HG03565 (cell line): Measurements from ENCODE around the gene CDH26.

ENCODE experiments used
- ATAC-seq: cut with Tn5 transposase; IDR thresholded peaks from one replicate; pipeline ENCODE4 v1.9.1; 2021; ENCODE audit warnings: mild to moderate bottlenecking, moderate library complexity; ENCODE audit not compliant: unreplicated experiment

Gene CDH26

DNA sequence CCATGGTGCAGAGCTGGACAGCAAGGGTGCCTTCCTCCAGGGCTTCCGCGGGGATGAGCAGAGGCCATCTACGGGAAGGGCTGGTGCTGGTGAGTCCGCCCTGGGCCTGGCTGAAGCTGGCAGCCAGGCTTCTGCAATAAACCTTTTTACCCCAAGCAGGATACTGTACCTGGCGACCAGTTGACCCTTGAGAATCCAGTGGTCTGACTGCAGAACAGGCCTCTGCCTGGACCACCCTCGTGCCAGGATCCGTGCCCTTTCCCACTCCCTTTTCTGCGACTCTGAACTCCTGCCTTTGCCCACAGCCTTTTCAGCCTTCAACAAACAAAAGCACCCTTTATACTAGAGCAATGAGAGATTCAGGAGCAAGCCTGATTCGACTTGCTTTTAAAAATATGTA, 18.9 kb downstream of the CDH26 start:
- ATAC-seq: no peak

DNA sequence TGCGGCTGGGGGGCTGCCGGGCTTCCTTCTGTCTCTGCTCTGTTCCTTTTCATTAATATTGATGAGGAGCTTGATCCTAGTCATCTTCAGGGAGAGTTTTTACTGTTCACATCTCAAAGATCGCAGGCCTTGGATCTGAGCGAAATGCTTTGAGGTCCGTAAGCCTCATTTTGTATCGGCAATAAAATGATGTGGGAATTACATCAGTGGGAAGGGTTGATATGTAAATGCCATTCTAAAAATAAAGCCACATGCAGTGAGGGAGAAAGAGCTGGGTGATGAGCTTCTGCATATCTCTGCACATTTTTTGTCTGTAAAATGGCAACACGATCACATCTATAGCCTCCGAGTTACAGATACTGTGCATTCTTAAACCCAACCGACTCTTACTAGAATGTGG, 24.9 kb downstream of the CDH26 start:
- no peak for ATAC-seq

DNA sequence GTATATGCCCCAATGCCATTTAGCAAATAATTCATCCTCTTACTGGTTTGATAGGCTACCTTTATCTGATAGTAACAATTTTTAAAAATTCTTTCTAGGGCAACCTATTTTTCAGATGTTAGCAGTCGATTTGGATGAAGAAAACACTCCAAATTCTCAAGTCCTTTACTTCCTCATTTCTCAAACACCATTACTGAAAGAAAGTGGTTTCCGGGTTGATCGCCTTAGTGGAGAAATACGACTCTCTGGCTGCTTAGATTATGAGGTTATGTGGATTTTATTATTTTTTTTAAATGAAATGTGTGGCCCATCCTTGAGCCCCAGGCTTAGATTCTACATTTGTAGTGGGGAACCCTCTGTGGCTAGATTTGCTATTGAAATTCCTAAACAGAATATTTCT, 26.3 kb downstream of the CDH26 start:
- ATAC-seq: no peak

DNA sequence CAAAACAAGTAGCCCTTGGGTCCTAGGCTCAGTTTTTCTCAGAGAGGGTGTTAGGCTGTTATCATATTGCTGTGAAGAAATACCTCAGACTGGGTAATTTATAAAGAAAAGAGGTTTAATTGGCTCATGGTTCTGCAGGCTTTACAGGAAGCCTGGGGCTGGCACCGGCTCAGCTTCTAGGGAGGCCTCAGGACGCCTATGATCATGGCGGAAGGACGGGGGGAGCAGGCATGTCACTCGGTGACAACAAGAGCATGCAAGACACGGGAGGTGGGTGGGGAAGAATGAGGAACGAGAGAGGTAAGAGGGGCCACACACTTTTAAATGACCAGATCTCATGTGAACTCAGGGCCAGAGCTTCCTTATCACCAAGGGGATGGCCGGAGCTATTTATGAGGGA, 26.9 kb downstream of the CDH26 start:
- no peak for ATAC-seq

DNA sequence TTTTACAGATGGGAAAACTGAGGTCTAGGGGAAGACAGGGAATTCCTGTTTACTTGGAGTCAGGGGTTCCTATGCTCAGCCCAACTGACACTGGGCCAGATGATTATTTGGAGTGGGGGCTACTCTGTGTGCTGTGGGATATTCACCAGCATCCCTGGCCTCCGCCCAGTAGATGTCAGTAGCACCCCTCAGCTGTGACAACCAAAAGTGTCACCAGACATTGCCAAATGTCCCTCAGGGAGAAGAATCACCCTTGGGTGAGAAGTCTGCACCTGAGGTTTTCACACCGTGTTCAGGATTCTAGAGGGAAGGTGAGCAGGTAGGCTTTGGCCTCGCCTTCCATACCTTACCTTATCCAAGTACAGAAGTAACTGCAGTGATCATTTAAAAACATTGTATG, 27.6 kb downstream of the CDH26 start:
- no peak for ATAC-seq

DNA sequence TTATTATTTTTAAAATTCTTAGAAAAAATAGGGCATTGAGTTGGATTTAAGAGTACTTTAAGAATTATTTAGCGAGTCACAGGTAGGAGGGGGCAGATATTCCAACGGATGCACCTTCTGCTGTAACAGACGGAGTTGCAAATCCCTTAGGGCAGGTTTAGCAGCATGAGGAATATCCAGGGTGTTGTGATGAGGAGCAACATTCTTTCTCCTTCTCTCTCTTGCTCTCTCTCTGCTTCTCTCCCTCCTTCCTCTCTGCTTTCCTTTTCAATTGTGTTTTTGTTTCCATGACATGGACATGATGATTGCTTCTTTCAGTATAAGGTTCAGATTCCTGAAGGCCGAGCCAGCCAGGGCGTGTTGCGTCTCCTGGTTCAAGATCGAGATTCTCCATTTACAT, 28.9 kb downstream of the CDH26 start:
- no peak for ATAC-seq

DNA sequence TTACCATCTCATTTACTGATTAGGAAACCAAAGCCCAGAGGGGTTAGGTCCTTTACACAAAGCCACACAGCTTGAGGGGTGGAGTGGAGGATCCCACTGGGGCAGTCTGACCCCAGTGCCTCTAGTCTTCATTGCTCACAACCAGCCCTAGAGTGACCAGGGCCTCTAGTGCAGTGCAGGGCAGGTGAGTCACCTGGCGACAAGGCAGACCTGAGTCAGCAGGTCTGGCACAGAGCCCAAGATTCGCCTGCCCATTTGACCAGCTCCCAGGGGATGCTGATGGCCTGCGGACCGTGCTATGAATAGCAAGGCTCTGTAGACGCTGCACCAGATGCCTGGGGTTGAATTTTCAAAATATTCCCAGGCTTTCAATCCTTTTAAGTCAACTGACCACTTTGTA, 29.9 kb downstream of the CDH26 start:
- ATAC-seq: no peak

DNA sequence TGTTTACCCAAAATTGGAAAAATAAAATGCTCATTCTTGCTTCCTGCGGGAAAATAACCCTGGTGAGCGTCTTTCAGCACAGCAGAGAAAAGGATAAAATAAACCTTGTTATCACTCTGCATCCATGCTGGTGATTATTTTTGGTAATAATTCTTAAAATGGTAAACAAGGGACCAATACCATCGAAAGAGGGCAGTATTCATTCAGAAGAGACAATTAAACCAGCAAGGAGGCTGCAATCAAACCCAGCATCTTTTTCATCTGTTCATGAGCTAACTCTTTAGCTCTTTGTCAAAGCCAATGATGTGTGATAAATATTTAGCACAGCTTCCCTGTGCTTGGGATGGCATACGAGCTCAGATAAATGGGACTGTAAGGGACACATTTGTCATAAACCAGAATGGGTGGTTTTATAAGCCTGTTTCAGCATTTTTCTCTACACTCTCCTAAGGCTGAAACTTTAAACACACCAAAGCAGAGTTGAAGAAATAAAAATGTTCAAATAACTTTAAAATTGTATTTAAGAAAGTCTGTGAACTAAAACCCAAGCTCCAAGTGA, 34.4 kb downstream of the CDH26 start:
- ATAC-seq: no peak

DNA sequence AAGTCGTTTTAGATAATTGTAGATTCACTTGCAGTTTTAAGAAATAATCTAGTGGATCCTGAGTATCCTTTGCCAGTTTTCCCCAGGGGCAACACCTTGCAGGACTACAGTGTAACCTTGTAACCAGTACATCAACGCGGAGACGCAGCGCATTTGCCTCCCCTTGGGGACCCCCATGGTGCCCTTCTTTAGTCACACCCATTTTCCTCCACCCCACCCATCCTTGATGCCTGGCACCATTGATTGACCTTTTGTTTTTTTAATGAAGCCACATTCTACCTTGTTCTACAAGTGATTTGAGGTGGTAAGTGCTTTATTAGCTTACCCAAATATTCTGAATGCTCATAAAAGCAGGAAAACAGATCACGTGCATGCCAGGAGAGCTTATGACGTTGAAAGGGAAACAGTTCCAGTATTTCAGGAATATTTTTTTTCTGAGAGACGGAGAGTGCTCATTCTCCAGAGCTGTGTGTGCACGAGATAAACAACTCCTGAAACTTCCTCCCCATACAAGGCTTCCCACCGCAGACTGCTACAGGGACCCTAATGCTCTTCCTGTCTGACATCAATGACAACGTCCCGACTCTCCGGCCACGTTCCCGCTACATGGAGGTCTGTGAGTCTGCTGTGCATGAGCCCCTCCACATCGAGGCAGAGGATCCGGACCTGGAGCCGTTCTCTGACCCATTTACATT, 35.7 kb downstream of the CDH26 start:
- no peak for ATAC-seq

DNA sequence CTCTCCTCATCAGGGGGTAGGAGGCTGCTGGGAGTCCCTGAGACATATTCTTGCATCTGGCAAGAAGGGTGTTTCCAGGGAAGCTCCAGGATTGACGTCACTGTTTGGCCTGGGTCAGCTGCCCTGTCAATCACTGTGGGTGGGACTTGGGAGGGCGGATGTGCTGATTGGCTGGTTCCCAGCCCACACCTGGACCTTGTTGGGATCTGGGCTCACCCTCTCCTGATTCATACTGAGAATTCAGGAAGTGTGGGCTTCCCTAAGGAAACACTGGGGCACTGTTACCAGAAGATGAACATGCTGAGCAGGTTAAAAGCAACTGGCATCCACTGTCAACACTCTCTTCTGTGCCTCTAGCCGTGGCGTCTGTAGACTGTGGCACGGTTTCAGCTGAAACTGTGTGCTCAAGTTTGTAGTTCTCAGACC, 36.5 kb downstream of the CDH26 start:
- ATAC-seq: no peak

DNA sequence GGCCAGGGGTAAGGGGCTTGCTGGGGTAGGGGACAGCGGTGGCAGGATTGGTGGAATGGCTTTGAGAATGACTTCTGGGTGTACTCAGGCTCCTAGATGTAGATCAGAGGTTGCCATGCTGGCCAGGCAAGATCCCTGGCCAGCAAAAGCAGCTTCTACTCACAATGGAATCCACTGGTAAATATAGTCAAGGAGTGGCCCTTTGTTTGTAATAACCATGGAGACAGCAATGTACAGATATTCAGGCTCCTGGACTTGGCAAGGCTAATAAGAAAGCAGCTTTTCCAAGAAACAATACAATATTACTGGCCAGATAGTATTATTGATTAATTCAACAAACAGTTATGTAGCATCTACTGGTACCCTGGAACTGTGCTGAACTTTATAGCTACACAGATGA, 37.9 kb downstream of the CDH26 start:
- no peak for ATAC-seq

DNA sequence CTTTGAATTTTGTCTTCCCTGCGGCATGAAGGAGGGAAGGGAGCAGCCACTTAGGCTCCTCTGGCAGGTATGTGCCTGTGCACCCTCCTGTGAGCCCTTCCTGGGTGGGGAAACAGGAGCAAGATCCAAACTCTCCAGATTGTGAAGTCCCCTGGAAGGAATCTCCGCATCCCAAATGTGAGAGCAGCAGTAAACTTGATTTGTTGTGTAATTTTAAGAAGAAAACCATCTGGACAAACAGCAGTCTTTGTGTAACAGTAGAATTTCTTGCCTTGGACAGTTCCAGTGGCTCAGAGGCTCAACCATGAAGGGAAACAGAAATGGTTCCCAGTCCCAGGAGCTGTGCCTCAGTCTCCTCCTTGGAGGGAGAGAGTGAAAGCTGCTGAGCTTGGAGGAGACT, 39.7 kb downstream of the CDH26 start:
- no peak for ATAC-seq

DNA sequence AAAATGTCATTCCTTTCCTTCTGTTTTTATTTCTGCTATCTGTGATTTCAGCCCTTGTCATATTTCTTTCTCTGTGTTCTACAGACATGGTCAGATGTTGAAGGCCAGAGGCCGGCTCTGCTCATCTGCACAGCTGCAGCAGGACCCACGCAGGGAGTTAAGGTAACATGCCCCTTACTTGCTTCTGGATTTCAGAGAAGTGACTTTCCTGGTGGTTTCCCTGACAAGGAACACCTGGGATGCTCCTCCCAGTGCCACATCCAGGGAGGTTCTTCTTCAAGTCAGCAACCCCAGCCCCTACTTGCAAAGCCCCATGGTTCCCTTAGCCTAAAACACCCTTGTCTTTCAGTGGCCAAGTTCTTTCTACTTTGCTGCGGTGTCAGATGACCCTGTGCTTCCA, 41.3 kb downstream of the CDH26 start:
- no peak for ATAC-seq

DNA sequence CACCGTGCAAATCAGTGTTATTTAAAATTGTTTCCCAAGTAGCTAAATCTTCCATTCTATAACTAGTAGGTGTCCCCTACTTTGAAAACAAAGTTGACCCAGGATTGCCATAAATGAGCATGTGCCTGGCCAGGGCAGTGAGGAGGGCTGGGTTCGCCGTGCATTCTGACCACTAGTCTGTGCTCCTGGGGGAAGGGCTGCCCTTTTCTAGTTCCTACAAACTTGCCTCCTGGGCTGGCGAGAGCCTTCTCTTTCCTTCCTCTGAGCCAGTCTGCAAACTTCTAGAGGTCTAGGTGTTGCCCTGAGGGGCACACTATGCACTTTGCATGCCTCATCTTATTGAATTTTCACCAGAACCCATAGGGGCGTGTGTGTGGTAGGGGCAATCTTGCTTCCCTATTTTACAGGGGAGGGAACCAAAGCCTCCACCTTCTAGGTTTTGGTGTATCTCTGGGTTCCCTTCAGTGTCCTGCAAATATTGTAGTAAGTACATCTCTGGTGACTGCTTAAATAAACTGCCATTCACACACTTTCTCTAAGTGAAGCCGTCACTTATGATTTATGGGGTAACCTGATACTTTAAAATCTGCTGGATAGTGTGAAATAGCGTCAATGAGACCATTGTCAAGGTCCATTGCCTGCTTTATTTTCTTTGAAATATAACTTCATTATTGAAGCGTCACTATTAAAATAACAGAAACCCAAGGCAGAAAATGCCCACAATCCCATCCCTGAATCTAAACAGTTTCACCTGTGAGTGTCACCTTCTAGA, 42.2 kb downstream of the CDH26 start:
- ATAC-seq: no peak

DNA sequence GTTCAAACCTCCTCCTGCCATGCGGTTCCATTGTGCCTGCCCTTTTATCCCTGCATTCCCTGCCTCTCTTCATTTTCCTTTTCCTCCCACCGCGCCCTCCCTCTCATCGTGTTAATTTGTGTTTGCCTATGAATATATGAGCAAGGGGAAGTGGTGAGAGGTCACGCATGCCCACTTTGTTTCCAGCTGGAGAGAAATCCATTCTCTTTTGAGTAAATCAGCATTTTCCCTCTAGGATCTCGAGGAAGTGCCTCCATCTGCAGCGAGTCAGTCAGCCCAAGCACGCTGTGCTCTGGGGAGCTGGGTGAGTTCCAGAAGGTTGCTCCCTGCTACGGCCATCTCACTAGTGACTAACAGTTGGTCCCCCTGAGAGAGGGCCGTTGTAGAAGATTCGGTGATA, 42.9 kb downstream of the CDH26 start:
- no peak for ATAC-seq

DNA sequence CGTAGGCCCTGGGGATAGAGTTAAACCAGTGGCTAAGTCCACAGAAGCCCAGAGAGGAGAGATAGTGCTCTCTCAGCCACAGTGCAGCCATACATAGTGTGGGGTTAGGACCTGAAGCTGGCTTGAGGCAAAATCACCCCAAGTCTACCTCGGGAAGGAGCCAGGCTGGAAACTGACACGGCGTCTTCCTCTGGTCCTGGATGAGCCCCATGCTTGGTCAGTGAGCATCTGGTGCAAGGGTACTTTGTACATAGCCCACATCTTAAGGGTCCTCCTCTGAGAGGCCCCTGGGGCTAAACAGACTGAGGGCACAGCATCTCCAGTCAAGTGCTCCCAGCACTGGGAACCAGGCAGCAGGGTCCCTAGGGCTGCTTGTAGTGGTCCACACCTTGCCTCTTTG, 45.6 kb downstream of the CDH26 start:
- no peak for ATAC-seq

DNA sequence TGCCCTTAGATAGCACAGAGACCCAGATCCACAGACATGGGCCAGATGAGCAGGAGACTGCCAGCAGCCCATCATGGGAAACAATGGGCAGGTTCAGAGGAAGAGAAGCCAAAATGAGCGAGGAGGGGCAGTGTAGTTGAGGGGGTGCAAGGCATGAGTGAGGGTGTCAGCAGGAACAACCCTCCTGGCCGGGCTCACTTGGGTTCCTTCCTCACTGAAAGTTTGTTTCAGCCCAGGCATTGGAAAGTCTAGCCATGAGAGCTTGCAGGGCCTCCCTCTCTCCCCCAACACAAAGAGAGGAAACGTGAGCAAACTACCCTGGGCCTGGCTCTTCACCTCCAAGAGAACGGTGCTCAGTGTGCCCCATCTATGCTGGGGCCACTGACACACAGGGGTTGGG, 48.0 kb downstream of the CDH26 start:
- ATAC-seq: no peak

DNA sequence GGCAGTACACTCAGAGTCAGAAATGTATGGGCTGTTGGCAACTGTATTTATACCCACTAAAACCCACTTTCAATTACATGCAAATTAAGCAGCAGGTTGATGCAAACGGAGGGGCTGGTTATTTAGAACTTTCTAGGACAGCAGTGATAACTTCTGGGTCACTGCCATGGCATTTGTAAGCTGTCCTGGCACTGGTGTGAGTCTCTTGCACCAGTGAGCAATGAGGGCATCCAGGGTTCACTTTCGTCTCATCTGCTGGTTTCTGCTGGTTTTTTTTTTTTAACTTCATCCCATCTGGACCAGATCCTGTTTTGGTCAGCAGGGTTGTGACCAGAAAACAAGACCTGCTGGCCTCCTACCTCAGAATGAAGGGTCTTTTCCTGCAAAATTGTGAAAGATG, 49.2 kb downstream of the CDH26 start:
- ATAC-seq: no peak

DNA sequence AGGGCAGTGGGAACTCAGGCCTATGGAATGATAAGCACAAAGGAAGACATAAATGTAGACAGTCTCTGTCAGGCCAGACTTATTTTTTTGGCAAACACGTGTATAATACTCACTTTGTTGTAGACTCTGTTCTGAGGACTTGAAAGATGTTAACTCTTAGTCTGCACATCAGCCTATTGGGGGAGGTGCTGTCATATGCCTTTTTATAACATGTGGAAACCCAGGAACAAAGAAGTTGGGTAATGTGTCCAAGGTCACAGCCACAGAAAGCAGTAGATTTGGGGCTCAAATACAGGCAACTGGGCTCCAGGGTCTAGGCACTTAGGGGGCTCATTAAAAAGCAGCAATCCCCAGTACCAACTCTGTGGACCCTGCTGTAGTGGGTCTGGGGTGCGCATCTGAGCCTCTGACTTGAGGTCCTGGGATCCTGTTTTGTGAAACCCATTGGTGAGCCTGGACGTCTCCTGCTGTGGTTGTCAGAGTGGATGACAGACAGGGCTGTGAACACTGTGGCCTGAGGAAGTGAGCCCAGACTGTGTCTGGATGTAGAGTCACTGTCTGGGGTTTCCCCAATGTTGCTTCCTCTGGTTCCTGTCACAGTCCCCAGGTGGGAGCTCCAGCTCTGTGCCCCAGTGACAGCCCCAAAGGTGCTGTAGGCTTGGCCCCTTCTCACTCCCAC, 50.0 kb downstream of the CDH26 start:
- no peak for ATAC-seq

DNA sequence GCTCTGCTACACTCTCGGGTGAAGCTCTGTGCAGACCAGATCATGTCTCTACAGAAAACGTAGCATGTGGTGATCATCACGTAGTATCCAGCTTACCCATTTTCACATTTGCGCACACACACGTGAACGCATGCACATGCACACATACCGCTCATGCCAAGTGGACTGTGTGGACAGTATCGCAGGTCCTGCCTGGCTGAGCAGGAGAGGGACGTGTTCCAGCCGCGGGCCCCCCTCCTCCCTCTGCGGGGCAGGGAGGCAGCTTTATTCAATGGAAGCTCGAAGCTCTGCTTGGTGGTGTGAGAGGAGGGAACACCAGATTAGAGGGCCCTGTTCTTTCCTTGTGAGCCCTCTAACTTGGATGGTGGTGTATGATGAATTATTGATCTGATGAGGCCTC, 51.1 kb downstream of the CDH26 start:
- ATAC-seq: no peak

DNA sequence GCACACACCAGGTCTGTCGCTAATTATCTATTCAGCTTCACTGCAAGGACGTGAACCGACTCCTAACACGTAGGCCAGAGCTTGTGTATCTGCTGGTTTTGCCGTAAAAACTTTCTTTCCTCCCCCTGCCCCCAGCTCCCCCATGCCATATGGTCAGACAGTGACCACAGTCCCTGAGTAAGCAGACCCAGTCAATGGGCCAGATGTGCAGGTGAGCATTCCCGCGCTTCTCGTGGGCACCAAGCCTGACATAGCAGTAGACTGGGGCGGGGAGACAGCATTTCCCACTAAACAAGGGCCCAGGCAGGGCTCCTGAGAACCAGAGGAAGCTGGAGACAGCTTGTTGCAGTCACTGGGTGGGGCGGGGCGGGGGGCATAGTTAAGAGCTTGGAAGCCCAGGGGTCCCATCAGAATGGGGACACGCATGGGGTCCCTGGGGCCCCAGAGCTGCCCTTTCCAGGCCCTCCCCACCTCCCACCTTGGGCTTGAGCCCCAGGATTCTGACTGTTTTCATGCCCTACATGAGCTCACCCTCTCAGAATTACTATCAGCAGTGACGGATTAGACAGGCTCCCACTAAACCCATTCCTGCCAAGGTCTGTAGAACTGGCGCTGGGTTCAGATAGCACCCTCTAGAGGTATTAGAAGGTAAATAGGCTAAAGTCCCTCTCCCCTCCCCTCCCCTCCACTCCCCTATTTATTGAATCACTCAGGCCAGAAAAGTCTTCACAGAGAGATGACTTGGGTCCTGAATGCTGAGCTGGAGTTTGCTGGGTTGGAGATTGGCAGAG, 51.8 kb downstream of the CDH26 start:
- no peak for ATAC-seq
